ENCODE data around the gene SEPTIN3. TPM values are rescaled to one million over a fixed set of nuclear protein-coding genes. Genes with fewer than 3 reads are reported as not detected.

Gene SEPTIN3
- total and polyA plus RNA-seq, 2 experiments from 2014 or later, result 1.5 TPM

- H3K27ac ChIP-seq, result no peak overlapping the region
- peaks cover 42% of the 10 kb centered on the region for H3K27me3 ChIP-seq
- H2AFZ ChIP-seq, result no peak overlapping the region
- H3K79me2 ChIP-seq, result no peaks in the 10 kb centered on the region
- H3K9me2 ChIP-seq (replicated peaks; ENCODE audit: insufficient read depth), result no peaks in the 10 kb centered on the region
- H3K4me2 ChIP-seq, result no peak overlapping the region
- H4K20me1 ChIP-seq (ENCODE audit: insufficient read depth, poor library complexity, severe bottlenecking), result no peaks in the 10 kb centered on the region
- 87% methylated on average over 13 of the region's 14 CpGs for WGBS (ENCODE audit: low lambda C conversion rate, missing lambda C conversion rate)
- no peaks in the 10 kb centered on the region for H3K36me3 ChIP-seq (replicated peaks; ENCODE audit: insufficient read depth, low read depth)
- no peak for DNase-seq (ENCODE audit: low spot score)
- H3K9me3 ChIP-seq (ENCODE audit: low read depth), result no peaks in the 10 kb centered on the region
- TF ChIP-seq EZH2 (IDR thresholded peaks at IDR 0.05; ENCODE audit: borderline replicate concordance) (no peak), EZH2phosphoT487 (IDR thresholded peaks at IDR 0.05; ENCODE audit: low read depth, severe bottlenecking, unreplicated experiment) (no peak)
- TF ChIP-seq, protein P1, sequence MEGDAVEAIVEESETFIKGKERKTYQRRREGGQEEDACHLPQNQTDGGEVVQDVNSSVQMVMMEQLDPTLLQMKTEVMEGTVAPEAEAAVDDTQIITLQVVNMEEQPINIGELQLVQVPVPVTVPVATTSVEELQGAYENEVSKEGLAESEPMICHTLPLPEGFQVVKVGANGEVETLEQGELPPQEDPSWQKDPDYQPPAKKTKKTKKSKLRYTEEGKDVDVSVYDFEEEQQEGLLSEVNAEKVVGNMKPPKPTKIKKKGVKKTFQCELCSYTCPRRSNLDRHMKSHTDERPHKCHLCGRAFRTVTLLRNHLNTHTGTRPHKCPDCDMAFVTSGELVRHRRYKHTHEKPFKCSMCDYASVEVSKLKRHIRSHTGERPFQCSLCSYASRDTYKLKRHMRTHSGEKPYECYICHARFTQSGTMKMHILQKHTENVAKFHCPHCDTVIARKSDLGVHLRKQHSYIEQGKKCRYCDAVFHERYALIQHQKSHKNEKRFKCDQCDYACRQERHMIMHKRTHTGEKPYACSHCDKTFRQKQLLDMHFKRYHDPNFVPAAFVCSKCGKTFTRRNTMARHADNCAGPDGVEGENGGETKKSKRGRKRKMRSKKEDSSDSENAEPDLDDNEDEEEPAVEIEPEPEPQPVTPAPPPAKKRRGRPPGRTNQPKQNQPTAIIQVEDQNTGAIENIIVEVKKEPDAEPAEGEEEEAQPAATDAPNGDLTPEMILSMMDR (IDR thresholded peaks at IDR 0.05; ENCODE audit: poor library complexity), result no peak
- H3K4me3 ChIP-seq, result no peak overlapping the region
- peaks cover 10% of the 10 kb centered on the region for H3K4me1 ChIP-seq (ENCODE audit: insufficient read depth)
Measured at GRCh38 chr22:41923595-41924276, 45.5 kb upstream of the SEPTIN3 start.

GRCh38 chr22:41925783-41926460 lies 43.3 kb upstream of the SEPTIN3 start:
- peaks cover 10% of the 10 kb centered on the region for H3K4me1 ChIP-seq (ENCODE audit: insufficient read depth)
- H3K9me2 ChIP-seq (replicated peaks; ENCODE audit: insufficient read depth), result no peaks in the 10 kb centered on the region
- peak overlapping the region; percentile 94 for H3K4me2 ChIP-seq
- H3K79me2 ChIP-seq, result no peaks in the 10 kb centered on the region
- H3K9me3 ChIP-seq (ENCODE audit: low read depth), result no peaks in the 10 kb centered on the region
- TF ChIP-seq EZH2phosphoT487 (IDR thresholded peaks at IDR 0.05; ENCODE audit: low read depth, severe bottlenecking, unreplicated experiment) (no peak), EZH2 (IDR thresholded peaks at IDR 0.05; ENCODE audit: borderline replicate concordance) (peak; percentile 62)
- TF ChIP-seq, protein P1 (IDR thresholded peaks at IDR 0.05; ENCODE audit: poor library complexity), result peak; percentile 63
- peak overlapping the region; percentile 63 for H2AFZ ChIP-seq
- no peak overlapping the region for H3K27ac ChIP-seq
- peaks cover 26% of the 10 kb centered on the region for H3K27me3 ChIP-seq
- no peaks in the 10 kb centered on the region for H4K20me1 ChIP-seq (ENCODE audit: insufficient read depth, poor library complexity, severe bottlenecking)
- peak overlapping the region; percentile 29 for H3K4me3 ChIP-seq
- H3K36me3 ChIP-seq (replicated peaks; ENCODE audit: insufficient read depth, low read depth), result no peaks in the 10 kb centered on the region
- WGBS (ENCODE audit: low lambda C conversion rate, missing lambda C conversion rate), result 7% methylated on average over 28 of the region's 48 CpGs
- DNase-seq (ENCODE audit: low spot score), result peak; percentile 82

DNA sequence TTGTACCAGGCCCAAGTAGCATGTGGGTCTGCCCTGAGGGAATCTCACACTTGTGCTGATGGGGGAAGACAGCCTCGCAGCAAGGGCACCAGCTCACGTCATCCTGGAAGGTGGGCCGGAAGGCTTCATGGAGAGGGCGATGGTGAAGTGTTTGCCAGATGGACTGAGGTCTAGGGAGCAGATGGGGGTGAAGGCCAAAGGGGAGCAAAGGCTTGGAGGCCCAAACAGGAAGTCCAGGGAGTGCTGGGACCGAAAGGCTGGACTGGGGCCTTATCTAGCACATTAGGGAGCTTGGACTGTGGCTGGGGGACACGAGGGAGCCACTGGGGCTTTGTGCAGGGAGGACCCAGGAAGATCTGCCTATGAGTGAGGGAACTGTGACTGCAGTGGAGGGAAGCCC lies 41.4 kb upstream of the SEPTIN3 start:
- TF ChIP-seq, protein P1 (IDR thresholded peaks at IDR 0.05; ENCODE audit: poor library complexity), result no peak
- TF ChIP-seq EZH2 (IDR thresholded peaks at IDR 0.05; ENCODE audit: borderline replicate concordance), result no peak
- no peak for TF ChIP-seq EZH2phosphoT487 (IDR thresholded peaks at IDR 0.05; ENCODE audit: low read depth, severe bottlenecking, unreplicated experiment)
- Histone ChIP-seq H3K79me2 (no peaks in the 10 kb centered on the region), H3K27ac (no peak overlapping the region), H3K9me3 (ENCODE audit: low read depth) (no peaks in the 10 kb centered on the region), H3K4me3 (no peak overlapping the region), H2AFZ (no peak overlapping the region), H3K4me2 (no peak overlapping the region), H3K36me3 (replicated peaks; ENCODE audit: insufficient read depth, low read depth) (no peaks in the 10 kb centered on the region), H4K20me1 (ENCODE audit: insufficient read depth, poor library complexity, severe bottlenecking) (no peaks in the 10 kb centered on the region), H3K9me2 (replicated peaks; ENCODE audit: insufficient read depth) (no peaks in the 10 kb centered on the region), H3K4me1 (ENCODE audit: insufficient read depth) (peaks cover 10% of the 10 kb centered on the region), H3K27me3 (peaks cover 26% of the 10 kb centered on the region)
- WGBS (ENCODE audit: low lambda C conversion rate, missing lambda C conversion rate), result 72% methylated on average over 6 of the region's 6 CpGs
- DNase-seq (ENCODE audit: low spot score), result no peak
